CD4-positive, alpha-beta T cell treated with Interleukin-12 subunit alpha and Interleukin-12 subunit beta, for 1 hour (primary cell): ENCODE data around the gene AKT1.

Experiments
- DNase-seq: peaks from one replicate; pipeline ENCODE4 v3.0.0-alpha.2; 2020

Gene AKT1

DNA sequence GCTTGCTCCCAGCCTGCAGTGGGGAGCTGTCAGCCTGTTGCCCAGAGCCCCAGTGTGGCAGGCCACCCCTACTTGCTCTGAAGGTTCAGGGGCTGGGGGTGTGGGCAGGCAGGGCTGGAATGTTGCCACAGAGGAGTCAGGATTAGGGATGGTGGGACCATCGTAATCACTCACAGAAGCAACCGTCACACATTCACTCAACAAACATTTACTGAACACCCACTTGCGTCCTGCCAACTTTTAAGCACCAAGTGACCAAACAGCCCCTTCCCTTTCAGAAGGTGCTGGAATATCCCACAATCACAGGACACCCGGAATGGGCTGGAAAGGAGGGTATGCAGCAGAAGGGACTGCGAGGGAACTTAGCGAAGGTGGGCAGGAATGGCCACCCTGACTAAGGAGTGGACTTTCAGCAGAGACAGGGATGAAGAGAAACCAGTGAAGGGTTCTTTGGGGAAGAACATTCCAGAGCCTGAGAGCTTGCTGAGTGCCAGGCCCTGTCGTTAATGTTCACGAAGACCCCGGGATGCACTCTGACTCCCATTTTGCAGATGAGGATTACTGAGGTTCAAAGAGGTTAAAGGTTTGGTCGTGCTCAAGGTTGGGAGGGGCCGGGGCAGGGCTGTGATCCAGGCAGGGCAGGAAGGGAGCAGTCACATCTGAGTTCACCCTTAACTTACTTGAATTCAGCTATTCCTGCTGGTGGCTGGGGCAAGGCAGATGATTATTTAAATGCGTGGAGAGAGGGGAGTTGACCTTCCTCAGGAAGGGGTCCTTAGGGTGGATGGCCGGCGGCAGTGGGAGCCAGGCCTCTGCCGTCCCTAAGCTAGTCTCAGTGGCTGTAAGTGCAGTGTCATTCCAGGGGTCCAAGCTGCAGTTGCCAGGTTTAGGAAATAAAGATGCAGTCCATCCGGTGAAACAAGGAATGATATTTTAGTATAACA, 3.0 kb upstream of the AKT1 start:
- DNase-seq = no peak

DNA sequence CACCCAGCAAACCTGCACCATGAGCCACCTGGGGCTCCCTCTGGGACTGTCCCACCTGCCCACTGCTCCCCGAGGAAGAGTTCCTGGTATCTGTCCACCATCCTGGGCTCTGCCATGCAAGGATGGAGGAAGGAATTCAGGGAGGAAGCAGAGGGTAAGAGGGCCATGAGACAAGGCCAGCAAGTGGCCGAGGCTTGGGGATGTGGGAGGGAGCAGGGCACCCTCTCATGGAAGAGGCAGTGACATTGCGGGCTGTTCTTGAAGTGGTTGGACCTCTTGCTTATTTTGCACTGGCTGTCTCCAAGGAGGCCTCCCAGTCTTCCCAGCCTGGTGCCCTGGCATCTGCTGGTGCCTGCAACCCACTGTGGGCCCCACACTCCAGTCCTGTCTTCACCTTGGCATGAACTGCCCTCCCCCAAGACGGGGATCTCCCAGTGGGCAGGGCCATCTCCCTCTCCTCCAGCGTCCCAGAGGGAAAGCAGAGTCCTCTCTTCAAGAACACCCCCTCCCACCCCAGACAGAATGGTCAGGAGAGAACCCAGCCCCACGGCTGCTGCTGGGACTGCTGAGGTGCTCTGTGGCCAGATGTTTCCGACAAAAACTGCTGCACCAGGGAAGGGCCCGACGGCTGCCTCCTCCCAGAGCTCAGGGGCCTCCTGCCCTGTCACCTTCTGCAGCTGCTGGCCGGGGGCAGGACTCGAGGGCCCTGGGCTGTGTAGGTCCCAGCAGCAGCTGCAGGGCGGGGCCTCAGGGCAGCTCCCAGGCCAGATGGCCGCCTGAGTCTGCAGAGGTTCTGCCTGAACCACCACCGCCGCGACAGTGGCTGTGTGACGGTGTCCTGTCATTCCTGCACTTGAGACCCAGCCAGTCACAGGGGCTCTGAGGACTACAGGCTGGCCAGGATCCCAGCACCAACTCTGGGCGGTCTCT, 1.8 kb upstream of the AKT1 start:
- DNase-seq = no peak

DNA sequence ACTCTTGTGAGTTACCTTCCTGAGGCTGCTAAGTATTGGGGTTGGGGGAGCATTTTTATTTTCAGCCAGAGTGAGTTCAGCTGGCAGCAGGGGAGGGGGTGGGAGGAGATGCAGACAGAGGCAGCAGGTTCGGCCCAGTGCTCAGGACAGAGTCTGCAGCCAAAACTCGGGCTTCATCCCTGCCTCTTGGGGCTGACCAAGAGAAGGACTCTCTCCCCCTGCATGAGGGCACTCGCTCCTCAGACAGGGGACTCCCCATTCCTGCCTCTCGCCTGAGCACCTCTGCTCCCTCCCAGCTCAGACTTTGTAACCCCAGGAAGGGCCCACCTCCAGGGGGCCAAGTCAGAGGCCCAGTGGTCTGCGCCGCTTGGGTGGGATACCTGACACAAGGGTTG, 1.1 kb upstream of the AKT1 start:
- DNase-seq = no peak

DNA sequence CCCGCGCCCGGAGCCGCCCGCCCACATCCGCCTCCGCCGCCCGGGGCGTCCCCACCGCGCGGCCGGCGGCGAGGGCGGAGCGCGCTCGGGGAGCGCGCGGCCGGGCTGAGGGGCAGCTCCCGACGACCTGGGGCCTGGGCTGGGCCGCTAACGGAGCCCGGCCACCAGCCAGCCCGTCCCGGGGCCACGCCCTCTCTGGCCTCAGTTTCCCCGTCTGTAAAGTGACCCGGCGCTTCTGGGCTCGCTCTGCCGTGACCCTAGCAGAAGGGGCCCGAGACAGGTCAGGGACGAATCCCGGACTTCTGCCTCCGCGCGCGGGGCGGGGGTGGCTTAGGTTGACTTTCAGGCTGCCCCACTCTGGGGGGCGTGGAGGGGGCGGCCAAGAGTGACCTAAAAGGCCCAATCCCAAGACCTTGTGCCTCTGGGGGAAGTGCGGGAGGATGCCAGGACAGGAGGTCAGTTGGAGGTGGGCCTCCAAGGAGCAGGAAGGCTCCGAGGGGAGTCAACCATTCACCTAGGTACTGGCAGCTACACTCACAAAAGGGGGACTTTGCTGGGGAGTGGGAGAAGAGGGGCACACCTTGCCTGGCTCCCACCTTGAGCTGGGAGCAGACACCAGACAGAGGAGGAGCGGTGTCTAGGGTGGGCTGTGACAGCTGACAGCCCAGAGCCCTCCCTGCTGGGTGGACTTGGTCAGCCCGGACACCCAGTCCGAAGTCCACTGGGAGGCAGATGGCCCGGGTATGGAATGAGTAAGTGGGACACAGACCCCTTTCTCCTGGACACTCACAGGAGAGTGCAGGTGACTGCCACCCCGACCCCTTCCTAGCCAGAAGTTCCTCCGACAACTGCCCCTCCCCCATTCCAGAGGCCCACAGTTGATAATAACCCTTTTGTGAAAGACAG, 486 bp upstream of the AKT1 start:
- peak; percentile 72 for DNase-seq

DNA sequence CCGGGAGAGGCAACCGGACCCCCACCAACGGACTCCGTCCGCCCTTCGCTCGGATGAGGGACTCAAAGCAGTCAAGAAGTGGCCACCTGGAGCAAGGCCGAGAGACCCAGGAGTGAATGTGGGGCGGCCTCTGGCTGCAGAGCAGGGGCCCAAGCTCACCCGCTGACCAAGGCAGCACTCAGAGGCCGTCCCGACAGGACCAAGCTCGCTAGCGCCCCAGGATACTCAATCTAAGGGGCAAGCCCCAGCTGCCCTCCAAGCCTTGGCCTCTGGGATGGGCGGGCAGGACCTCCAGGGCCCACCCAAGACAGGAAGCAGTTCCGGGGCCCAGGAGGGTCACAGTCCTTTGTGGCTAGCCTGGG, 936 bp downstream of the AKT1 start:
- no peak for DNase-seq

DNA sequence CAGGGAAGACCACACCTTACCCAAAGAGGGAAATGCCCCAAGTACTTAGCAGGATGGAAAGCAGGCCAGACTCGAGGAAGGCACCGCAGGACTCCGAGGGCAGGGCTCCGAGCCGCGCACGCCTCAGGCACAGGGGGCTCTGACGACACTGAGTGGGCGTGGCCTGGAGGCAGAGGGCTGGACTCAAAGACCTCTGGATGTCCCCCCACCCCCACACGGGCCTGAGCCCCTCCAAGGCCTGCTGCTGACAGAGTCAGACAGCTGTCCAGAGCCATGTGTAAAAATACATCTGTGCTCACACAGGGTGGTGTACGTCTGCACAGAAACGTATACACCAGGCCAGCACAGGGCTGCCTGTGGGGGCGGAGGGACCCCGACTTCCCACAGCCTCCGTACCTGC, 1.4 kb downstream of the AKT1 start:
- DNase-seq = peak; percentile 53

DNA sequence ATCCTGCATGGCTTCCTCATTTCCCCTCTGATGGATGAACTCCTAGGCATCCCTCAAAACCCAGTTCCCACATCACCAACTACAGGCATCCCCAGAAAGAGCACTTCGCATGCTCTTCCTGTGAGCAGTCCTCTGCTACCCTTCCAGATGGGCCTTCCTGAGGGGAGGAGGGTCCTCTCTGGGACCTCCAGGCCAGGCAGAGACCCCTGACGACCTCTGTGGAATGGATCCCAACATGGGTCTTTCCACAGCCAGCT, 1.9 kb downstream of the AKT1 start:
- no peak for DNase-seq

DNA sequence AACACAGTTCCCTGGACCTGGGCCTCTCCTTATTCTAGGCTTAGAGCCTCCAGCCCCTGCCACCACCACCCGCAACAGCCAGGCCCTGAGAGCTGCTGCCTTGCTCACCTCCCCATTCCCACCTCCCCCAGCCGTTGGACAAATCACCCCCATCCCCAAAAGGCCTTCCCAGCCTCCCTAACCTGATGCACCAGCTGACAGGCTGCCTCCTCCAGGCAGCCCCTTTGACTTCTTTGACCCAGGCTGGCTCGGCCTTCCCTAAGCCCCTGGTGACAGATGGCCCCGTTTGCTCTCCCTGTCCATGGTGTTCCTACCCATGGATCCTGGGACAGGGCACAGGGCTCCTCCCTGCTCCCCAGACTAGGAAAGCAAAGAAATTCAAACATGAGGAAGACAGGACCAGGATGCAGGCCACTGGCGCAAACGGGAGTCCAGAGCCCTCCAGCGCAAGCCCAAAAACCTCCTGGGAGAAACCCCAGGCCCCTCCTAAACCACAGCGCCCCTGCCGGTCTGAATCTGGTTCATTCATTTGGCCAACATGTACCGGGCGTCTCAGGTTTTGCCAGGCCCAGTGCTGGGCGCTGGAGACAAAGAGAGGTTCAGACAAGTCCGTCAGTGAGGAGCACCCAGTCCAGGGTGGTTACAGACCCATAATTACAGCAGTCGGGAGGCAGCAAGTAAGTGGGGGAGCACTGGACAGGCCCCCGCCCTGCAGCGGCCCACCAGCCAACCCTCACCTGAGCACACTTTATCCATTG, 2.4 kb downstream of the AKT1 start:
- DNase-seq = no peak

DNA sequence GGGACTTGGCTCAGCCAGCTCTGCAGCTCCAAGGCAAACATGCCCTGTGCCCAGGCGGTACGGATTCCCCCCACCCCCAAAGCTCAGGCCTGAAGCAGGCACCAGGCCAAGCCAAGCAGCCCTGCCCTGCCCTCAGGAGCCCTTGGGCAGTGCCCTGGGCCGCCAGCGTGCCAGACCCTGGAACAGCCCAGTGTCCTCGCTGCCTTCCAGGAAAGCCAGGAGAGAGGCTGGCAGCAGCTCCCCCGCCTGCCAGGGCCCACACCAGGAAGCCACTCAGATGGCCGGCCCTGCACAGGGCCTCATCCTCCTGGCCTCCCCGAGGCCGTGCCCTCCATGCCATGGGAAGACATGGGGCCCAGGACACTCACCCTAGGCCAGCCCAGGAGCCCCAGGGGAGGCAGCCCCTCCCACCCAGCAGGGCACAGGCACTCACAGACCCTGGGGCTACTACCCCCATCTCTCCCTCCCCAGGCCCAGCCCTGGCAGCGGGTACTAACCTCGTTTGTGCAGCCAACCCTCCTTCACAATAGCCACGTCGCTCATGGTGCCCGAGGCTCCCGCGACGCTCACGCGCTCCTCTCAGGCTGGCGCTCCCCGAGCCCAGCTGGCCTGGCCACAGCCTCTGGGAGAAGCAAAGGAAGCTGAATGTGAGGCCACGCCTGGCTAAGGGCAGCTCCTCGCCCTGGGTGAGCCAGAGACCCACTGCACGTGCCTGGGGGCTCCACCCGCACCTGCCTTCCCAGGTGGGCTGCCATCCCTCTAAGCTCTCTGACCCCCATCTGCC, 3.3 kb downstream of the AKT1 start:
- no peak for DNase-seq

DNA sequence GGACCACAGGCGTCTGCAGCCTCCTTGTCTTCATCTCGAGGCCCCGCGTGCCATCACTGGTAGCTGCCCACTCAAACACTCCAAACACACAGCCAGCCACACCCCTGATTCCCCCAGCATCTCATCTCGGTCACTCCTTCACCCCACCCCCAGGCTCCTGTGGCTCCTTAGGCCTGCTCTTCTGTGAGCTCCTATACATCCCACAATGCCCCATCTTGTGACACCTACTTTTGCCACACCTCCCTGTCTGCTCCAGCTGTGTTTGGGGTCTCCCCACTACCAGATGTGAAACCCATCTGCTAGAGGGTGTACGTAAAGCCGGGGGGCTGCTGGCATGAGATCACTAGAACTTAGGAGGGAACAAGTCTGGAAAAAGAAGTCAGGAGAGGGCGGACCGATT, 4.1 kb downstream of the AKT1 start:
- DNase-seq = no peak

DNA sequence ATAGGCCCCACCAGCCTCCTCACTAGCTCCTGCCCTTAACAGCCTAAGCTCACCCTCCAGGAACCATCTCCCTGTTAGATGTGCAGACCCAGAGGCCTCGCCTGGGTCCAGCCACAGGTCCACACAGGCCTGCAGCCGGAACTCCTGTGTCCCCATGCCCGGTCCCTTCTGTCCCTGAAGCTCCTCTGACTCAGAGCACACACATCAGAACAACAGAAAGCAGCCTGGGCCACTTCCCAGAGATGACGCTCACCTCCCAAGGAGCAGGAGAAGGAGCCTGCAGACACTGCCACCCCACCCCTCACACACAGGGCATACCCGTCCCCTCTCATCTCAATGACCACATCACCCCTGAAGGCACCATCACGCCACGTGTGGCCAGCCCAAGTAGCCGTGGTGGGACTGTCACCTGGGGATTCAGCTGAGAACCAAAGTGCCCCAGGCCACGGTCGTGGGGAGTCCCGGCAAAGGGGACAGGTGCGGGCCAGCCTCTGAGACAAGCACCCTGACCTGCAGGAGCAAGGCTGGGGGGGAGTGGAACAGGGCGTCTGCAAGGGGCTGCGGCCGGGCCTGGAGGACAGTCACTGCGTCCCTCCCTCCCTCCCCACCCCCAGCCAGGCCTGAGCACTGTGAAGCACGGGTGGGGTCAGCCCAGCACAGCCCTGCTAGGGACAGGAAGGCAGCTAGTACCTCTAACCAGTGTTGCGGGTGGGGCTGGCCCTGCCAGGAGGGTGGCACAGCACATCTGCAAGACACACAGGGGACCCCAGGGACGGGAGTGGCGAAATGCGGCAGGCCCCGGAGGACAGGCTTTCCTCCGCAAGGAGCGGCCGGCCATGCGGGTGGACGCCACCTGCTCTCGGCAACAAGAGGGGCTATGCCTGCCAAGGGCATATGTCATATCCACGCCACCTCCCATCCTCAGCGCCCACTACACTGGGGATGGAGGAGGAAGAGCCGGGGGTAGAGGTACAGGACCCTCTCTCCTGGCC, 5.5 kb downstream of the AKT1 start:
- DNase-seq = no peak

DNA sequence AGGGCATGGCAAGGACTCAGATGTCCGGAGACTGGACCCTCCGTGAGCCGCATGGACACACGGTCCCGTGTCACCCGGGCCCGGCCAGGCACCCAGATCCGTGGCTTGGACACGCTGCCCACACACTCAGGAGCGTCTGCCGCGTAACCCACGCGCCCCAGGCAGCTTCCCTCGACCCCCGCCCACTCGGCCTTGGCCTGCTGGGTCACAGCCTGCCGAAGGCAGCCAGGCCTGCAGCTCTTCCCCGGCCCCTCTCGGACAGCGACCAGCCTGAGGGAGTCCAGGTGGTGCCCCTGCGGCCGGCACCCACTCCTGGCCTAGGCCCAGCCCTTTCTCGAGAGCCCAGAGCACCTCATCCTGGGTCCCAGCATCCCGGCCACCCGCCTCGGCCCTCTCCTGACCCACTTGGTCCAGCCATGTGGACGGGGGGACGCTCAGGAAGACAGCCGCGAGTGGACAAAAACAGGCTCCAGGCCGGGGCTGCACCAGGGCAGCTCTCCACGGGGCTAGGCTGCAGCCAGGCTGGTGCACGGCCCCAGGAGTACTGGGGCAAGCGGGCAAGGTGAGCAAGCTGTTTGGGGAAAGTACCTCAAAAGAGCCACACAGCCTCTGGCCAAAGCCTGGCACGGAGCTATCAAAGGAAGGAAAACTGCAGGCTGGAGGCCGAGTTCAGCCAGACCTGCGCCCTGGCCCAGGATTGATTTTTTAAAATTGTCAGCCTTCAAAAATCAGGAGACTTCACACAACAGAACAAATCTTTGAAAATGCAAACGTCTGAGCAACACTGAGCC, 6.5 kb downstream of the AKT1 start:
- DNase-seq = no peak

DNA sequence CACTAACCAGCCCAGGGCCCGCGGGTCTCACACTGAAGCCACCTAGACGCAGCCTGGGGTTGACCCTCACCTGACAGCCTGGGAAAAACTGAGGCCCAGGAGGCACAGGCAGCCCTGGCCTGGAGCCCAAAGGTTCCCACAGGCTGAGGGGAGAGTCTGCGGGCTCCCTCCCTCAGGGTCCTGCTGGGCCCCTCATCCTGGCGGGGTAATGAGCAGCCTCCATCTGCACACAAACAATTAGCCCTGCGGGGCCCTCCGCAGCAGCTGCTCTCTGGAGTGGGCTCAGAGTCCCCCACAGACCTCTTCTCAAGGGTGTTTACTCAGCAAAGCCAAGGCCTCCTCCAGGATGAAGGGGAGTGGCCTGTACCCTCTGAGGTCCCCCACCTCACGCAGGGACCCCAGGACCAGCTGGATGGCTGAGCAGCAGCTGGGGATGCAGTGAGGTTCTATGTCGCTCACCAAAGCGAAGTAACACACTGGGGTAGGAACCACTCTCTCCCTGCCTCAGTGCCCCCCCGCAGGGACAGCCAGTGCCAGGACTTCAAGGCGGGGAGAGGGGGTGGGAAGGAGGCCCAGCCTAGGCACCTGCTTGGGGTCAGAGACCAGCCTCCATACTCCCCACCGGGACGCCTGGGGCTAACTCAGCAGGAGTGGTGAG, 7.3 kb downstream of the AKT1 start:
- no peak for DNase-seq

DNA sequence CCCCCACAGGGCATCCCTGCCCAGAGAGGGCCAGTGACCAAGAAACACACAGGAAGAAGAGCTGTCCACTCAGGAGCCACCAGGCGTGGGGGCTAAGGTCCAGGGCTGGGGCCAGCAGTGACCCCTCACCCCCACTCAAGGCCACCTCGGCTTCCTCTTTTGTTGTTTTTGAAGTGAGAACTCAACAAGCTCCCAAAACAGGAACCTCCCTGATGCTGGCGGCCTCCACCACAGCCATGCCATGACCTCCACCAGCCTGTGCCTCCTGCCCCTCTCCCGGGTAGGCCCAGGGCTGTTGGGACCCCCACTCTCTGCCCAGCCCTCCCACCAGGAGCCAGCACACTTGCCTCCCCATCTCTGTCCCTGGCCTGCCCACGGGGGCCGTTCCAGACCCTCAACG, 7.8 kb downstream of the AKT1 start:
- no peak for DNase-seq

DNA sequence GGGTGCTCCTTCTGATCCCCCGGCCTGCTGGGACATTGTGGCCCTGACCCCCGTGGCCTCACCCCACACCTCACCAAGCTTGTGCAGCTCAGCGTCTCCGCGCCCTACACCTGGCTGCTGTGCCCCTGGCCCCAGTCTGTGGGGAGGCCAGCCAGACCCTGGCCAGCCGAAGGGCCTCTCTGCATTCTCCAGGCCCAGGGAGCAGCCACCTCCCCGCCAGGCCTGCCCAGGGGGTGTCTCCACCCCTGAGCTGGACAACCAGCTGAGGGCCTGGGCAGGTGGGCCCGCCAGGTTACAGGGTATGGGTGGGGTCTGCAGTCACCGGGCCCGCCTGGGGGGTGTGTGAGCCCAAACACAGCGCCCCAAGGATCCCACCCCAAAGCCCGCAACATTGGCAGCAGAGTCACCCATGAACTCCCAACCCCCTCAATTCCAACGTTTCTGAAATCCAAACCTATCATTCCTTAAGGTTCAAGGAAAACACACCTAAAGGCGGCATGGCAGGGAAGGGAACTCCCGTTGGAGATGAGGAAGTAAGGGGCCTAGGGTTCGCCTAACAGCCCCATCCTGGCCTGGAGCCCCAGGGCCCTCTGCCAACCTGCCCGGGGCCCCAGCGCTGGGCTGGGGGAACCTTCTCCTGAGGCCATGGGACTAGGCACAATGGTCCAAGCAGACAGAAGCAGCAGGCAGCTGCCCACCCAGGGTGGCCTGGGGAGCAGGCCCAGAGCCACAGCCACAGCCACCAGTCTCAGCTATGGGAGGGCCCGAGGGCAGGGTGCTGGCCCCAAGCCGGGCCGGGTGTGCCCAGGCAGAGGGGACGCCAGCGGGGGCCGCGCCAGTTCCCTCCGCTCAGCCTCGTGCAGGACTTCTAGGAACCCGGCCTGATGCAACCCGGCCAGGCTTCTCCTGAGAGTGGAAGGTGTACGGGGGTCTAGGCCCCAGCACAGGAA, 8.5 kb downstream of the AKT1 start:
- no peak for DNase-seq

DNA sequence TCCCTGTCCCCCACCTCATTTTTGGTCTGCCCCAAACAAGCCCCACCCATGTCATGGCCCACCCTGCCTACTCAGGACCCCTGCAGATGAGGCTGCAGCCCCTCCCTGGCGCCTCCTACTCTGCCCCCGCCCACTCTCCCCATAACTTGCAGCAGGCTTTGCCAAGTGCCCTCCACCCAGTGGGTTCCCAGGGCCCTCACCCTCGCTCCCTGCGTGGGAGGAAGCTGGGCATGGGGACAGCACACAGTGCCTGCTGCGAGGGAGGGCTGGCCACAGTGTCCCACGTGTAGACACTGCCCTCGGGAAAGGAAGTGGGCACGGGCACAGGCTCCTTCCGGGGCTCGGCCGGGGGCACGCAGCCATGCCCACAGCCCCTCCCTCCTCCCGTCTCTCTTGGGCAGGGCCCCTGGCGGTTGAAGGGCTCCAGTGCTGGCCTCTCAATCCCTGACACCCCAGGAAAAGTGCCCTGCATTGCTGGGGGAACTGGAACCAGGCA, 9.4 kb downstream of the AKT1 start:
- no peak for DNase-seq

DNA sequence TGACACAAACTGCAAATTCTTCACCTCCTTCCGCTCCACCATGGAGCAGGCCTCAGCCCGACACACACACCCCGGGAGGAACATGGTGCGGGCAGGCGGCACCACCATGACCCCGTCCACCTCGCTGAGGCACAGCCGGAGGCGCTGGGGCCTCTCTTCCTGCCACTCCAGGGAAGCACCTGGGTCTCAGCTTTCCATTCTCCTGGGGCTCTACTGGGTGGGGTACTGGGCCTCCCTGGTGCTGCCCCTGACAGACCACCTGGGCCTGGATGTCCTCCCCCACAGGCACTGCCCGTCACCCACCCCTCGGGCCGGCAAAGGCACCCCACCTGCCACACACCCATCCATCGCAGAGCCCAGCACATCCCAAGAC, 9.9 kb downstream of the AKT1 start:
- DNase-seq = no peak
